Thoracic aorta (tissue), 2 donors: ENCODE data around the gene PLXNA2. TPM values are rescaled to one million over a fixed set of nuclear protein-coding genes. Genes with fewer than 3 reads are reported as not detected.

Experiments used
- ATAC-seq: fragments of 150-250 bp; one replicate; pipeline ENCODE4 v1.8.0; 2017; ENCODE audit warnings: low read depth; ENCODE audit not compliant: insufficient number of reproducible peaks, low FRiP score
- DNase-seq: peaks from one replicate; pipeline ENCODE4 v3.0.0-alpha.2; 2020; ENCODE audit warnings: low spot score
- H3K27ac ChIP-seq, 2 donors: fragments of 200-600 bp; sonication (generic); 1 replicate in 1 of 2; 2 replicates in 1 of 2; pipeline ENCODE4 v1.5.1; 2016; ENCODE audit warnings: mild to moderate bottlenecking in 2 of 2, moderate library complexity in 2 of 2
- H3K27me3 ChIP-seq: fragments of 200-600 bp; sonication (generic); replicated peaks from 2 replicates; pipeline ENCODE4 v1.6.0; 2016; ENCODE audit warnings: mild to moderate bottlenecking; ENCODE audit not compliant: insufficient read depth
- H3K36me3 ChIP-seq: fragments of 200-600 bp; sonication (generic); one replicate; pipeline ENCODE4 v1.5.1; 2016
- H3K4me1 ChIP-seq, 2 donors: fragments of 200-600 bp; sonication (generic); 1 replicate in 1 of 2; 2 replicates in 1 of 2; pipeline versions ENCODE4 v1.5.1 to v1.6.0; 2016; ENCODE audit warnings: low read depth in 2 of 2, mild to moderate bottlenecking in 1 of 2; ENCODE audit not compliant: control insufficient read depth in 1 of 2
- H3K4me3 ChIP-seq: fragments of 200-600 bp; sonication (generic); 2 replicates; pipeline ENCODE4 v1.5.1; 2016; ENCODE audit warnings: mild to moderate bottlenecking
- H3K9me3 ChIP-seq: fragments of 200-600 bp; sonication (generic); 2 replicates; pipeline ENCODE4 v1.5.1; 2016
- CTCF ChIP-seq: fragments of 200-600 bp; sonication (generic); IDR thresholded peaks from one replicate; pipeline ENCODE4 v1.5.1; 2019; ENCODE audit warnings: antibody characterized with exemption
- total RNA-seq, 2 donors: library from RNA; depleted of rRNA; stranded (reverse); fragments of >200 nt; gene quantifications; one replicate each; pipeline versions ENCODE4 v1.1.0 to v1.2.3, GENCODE V29; 2016

Gene PLXNA2
- total RNA-seq, 2 donors from 2014 or later: 30.2 to 62.2 TPM

- H3K27ac ChIP-seq: no peak overlapping the region
Observed at GRCh38 chr1:208222376-208223126, 21.6 kb downstream of the PLXNA2 start.

GRCh38 chr1:208221291-208221622, 22.9 kb downstream of the PLXNA2 start:
- Histone ChIP-seq H3K4me1 (peaks cover 31 to 68% of the 10 kb centered on the region in 2 donors), H3K27ac (peak overlapping the region in 1 of 2 donors; percentile 82), H3K27me3 (no peaks in the 10 kb centered on the region), H3K4me3 (no peak overlapping the region), H3K36me3 (peaks cover 14% of the 10 kb centered on the region), H3K9me3 (no peaks in the 10 kb centered on the region)
- TF ChIP-seq CTCF: no peak
- no peak for DNase-seq
- ATAC-seq: no peak

More at GRCh38 chr1:208222376-208223126, 21.6 kb downstream of the PLXNA2 start:
- no peak for DNase-seq
- no peak for ATAC-seq
- Histone ChIP-seq H3K4me3 (no peak overlapping the region), H3K9me3 (no peaks in the 10 kb centered on the region), H3K36me3 (peaks cover under 1% of the 10 kb centered on the region), H3K27me3 (no peaks in the 10 kb centered on the region), H3K4me1 (peaks cover 40 to 77% of the 10 kb centered on the region in 2 donors)
- no peak for TF ChIP-seq CTCF

- peaks cover 25 to 53% of the 10 kb centered on the region in 2 donors for H3K4me1 ChIP-seq
- ATAC-seq: peak; percentile 74
- peak overlapping the region; percentile 82 to 84 for H3K27ac ChIP-seq
- H3K9me3 ChIP-seq: no peaks in the 10 kb centered on the region
- peak overlapping the region; percentile 1 for H3K4me3 ChIP-seq
- H3K27me3 ChIP-seq: no peaks in the 10 kb centered on the region
- peaks cover 20% of the 10 kb centered on the region for H3K36me3 ChIP-seq
- TF ChIP-seq CTCF: no peak
- DNase-seq: no peak
Observed at GRCh38 chr1:208219659-208220282, 24.4 kb downstream of the PLXNA2 start.

- ATAC-seq (no peak), DNase-seq (no peak)
- Histone ChIP-seq H3K36me3 (peaks cover 20% of the 10 kb centered on the region), H3K9me3 (no peaks in the 10 kb centered on the region), H3K27me3 (no peaks in the 10 kb centered on the region), H3K4me3 (peak overlapping the region; percentile 1), H3K4me1 (peaks cover 25 to 53% of the 10 kb centered on the region in 2 donors), H3K27ac (peak overlapping the region; percentile 82 to 84)
- TF ChIP-seq CTCF: no peak
Observed at GRCh38 chr1:208219098-208219658, 25.0 kb downstream of the PLXNA2 start.
